HepG2 (cell line): Measurements from ENCODE around the gene ZNF169. TPM values are rescaled to one million over a fixed set of nuclear protein-coding genes. Genes with fewer than 3 reads are reported as not detected.

ENCODE experiments used
- BCL6 ChIP-seq: IDR thresholded peaks from 2 replicates; pipeline ENCODE4 v1.6.1; 2016; ENCODE audit warnings: missing genetic modification reagents, missing compliant biosample characterization
- CBX2 ChIP-seq, 2 experiments: fragments of 200-600 bp in 1 of 2; sonication (generic); formaldehyde crosslinking in 1 of 2; IDR thresholded peaks; 2 replicates each; pipeline versions ENCODE4 v1.7.0 to v1.8.1; 2018 to 2022; ENCODE audit warnings: low read depth in 2 of 2, low read length in 1 of 2, mild to moderate bottlenecking in 1 of 2, missing genetic modification reagents in 1 of 2
- FLYWCH1 ChIP-seq: sonication (generic); formaldehyde crosslinking; IDR thresholded peaks from 2 replicates; pipeline ENCODE4 v1.8.1; 2023; ENCODE audit warnings: mild to moderate bottlenecking, missing genetic modification reagents
- GABPB1 ChIP-seq: IDR thresholded peaks from 2 replicates; pipeline ENCODE4 v1.6.1; 2016; ENCODE audit warnings: mild to moderate bottlenecking, missing genetic modification reagents, moderate library complexity, missing compliant biosample characterization
- GPBP1L1 ChIP-seq: sonication (generic); formaldehyde crosslinking; IDR thresholded peaks from 2 replicates; pipeline ENCODE4 v1.5.0; 2020; ENCODE audit warnings: mild to moderate bottlenecking, missing genetic modification reagents
- HMGXB4 ChIP-seq, 2 experiments: sonication (generic) in 1 of 2; formaldehyde crosslinking in 1 of 2; IDR thresholded peaks; 2 replicates each; pipeline versions ENCODE4 v1.4.0 to v1.6.1; 2018 to 2020; ENCODE audit warnings: missing genetic modification reagents in 2 of 2, borderline replicate concordance in 1 of 2, low read depth in 1 of 2, mild to moderate bottlenecking in 1 of 2, missing biosample characterization in 1 of 2
- IKZF4 ChIP-seq: sonication (generic); formaldehyde crosslinking; IDR thresholded peaks from 2 replicates; pipeline ENCODE4 v1.5.1; 2020; ENCODE audit warnings: borderline replicate concordance, mild to moderate bottlenecking, low read depth, missing genetic modification reagents; ENCODE audit errors: not compliant biosample characterization
- MAX ChIP-seq: IDR thresholded peaks from 2 replicates; pipeline ENCODE4 v1.6.1; 2012; ENCODE audit warnings: inconsistent platforms
- MBNL3 ChIP-seq: fragments of 250-450 bp; sonication (Bioruptor Pico); conservative IDR thresholded peaks from 2 replicates; pipeline ENCODE4 v1.8.0; 2022; ENCODE audit warnings: mild to moderate bottlenecking, inconsistent platforms
- STAG1 ChIP-seq: sonication (generic); formaldehyde crosslinking; IDR thresholded peaks from 2 replicates; pipeline ENCODE4 v1.4.0; 2020; ENCODE audit warnings: missing genetic modification reagents
- SYNCRIP ChIP-seq: fragments of 200-400 bp; formaldehyde crosslinking; IDR thresholded peaks from 2 replicates; pipeline ENCODE4 v1.6.1; 2018; ENCODE audit warnings: mild to moderate bottlenecking, low read depth, low read length; ENCODE audit not compliant: insufficient read depth
- TFDP2 ChIP-seq: sonication (generic); formaldehyde crosslinking; IDR thresholded peaks from 2 replicates; pipeline ENCODE4 v1.4.0; 2020; ENCODE audit warnings: missing genetic modification reagents
- YY1 ChIP-seq: IDR thresholded peaks from 2 replicates; pipeline ENCODE4 v1.6.1; 2011; ENCODE audit warnings: low read length, low read depth, moderate library complexity, mild to moderate bottlenecking; ENCODE audit not compliant: insufficient read depth, insufficient replicate concordance
- ZBTB46 ChIP-seq: sonication (generic); formaldehyde crosslinking; IDR thresholded peaks from 2 replicates; pipeline ENCODE4 v1.4.0; 2020; ENCODE audit warnings: mild to moderate bottlenecking, missing genetic modification reagents, borderline replicate concordance
- ZNF253 ChIP-seq: sonication (generic); formaldehyde crosslinking; IDR thresholded peaks from 2 replicates; pipeline ENCODE4 v1.8.0; 2022; ENCODE audit warnings: mild to moderate bottlenecking, missing genetic modification reagents, borderline replicate concordance
- polyA plus RNA-seq, 8 experiments: library from polyadenylated mRNA; depleted of rRNA in 3 of 8; stranded (reverse) in 7 of 8; unstranded in 1 of 8; fragments of >200 nt; fragmentation: Illumina TruSeq in 4 of 8; extraction: Trizol in 4 of 8; gene quantifications; 2 replicates each; pipeline versions ENCODE4 v1.2.1 to v1.2.3, GENCODE V29; 2011 to 2016; ENCODE audit warnings: low read depth in 4 of 8, missing spikeins in 1 of 8, mixed read lengths in 1 of 8; ENCODE audit not compliant: insufficient read depth in 1 of 8
- total RNA-seq, 5 experiments: library from RNA; depleted of rRNA; stranded (reverse); fragments of >200 nt; fragmentation: Illumina TruSeq; extraction: Trizol; gene quantifications; 2 replicates each; pipeline ENCODE4 v1.2.3, GENCODE V29; 2016; ENCODE audit warnings: low read depth in 1 of 5
- TF ChIP-seq, protein P1 (sequence below): sonication (generic); formaldehyde crosslinking; IDR thresholded peaks from 2 replicates; pipeline ENCODE4 v1.4.0; 2020; ENCODE audit warnings: missing genetic modification reagents, borderline replicate concordance
- TF ChIP-seq, protein P2 (sequence below): sonication (generic); formaldehyde crosslinking; conservative IDR thresholded peaks from 2 replicates; pipeline ENCODE4 v1.4.0; 2020; ENCODE audit warnings: missing genetic modification reagents

ZNF169 gene
- total and polyA plus RNA-seq, 2 of the 13 experiments (the other 11 are each of a cell fraction or from before 2014, with no cell fraction given) = 2.1 to 6.3 TPM

GRCh38 chr9:94259077-94259862 lies at the start of gene ZNF169 (continued):
- TF ChIP-seq MBNL3 (CRISPR knock-in tag) = no peak
- no peak for TF ChIP-seq STAG1 (CRISPR knock-in tag)
- TF ChIP-seq ZBTB46 (CRISPR knock-in tag) = no peak
- no peak for TF ChIP-seq FLYWCH1 (CRISPR knock-in tag)
- no peak for TF ChIP-seq TFDP2
- TF ChIP-seq, protein P1, sequence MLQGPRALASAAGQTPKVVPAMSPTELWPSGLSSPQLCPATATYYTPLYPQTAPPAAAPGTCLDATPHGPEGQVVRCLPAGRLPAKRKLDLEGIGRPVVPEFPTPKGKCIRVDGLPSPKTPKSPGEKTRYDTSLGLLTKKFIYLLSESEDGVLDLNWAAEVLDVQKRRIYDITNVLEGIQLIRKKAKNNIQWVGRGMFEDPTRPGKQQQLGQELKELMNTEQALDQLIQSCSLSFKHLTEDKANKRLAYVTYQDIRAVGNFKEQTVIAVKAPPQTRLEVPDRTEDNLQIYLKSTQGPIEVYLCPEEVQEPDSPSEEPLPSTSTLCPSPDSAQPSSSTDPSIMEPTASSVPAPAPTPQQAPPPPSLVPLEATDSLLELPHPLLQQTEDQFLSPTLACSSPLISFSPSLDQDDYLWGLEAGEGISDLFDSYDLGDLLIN = 0 out of 2 replicates have a peak, but pooled peaks have one; percentile 59
- TF ChIP-seq GABPB1 (CRISPR knock-in tag) = peak; percentile 92
- TF ChIP-seq HMGXB4 (CRISPR knock-in tag; IDR thresholded peaks at IDR 0.05; ENCODE audit: borderline replicate concordance in 1 of 2, low read depth in 1 of 2) = peak in 1 of 2 experiments; percentile 64; a peak in 1 of 4 replicates
- peak; percentile 37 for TF ChIP-seq YY1
- no peak for TF ChIP-seq GPBP1L1 (CRISPR knock-in tag)
- TF ChIP-seq, protein P2, sequence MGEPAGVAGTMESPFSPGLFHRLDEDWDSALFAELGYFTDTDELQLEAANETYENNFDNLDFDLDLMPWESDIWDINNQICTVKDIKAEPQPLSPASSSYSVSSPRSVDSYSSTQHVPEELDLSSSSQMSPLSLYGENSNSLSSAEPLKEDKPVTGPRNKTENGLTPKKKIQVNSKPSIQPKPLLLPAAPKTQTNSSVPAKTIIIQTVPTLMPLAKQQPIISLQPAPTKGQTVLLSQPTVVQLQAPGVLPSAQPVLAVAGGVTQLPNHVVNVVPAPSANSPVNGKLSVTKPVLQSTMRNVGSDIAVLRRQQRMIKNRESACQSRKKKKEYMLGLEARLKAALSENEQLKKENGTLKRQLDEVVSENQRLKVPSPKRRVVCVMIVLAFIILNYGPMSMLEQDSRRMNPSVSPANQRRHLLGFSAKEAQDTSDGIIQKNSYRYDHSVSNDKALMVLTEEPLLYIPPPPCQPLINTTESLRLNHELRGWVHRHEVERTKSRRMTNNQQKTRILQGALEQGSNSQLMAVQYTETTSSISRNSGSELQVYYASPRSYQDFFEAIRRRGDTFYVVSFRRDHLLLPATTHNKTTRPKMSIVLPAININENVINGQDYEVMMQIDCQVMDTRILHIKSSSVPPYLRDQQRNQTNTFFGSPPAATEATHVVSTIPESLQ (CRISPR knock-in tag) = no peak
- TF ChIP-seq SYNCRIP = no peak
- TF ChIP-seq CBX2 (IDR thresholded peaks at IDR 0.05; ENCODE audit: low read depth, low read length) = no peak
- TF ChIP-seq CBX2 (CRISPR knock-in tag; IDR thresholded peaks at IDR 0.05; ENCODE audit: low read depth) = no peak
- TF ChIP-seq BCL6 = no peak; the same call in 1 of the 2 replicates
- TF ChIP-seq MAX = peak; percentile 58; the same call in 1 of the 2 replicates
- TF ChIP-seq IKZF4 (CRISPR knock-in tag) = peak; percentile 65
- TF ChIP-seq ZNF253 = no peak
